Measurements from ENCODE around the gene APBB2.

Gene APBB2

GRCh38 chr4:41144812-41145211 lies 69.5 kb downstream of the APBB2 start:
- no peak for TF ChIP-seq CTCF (IDR thresholded peaks at IDR 0.05; ENCODE audit: low read depth, low read length)
- no peak overlapping the region for H3K4me3 ChIP-seq (ENCODE audit: low read depth, low read length)

GRCh38 chr4:41144040-41144379 lies 70.3 kb downstream of the APBB2 start:
- TF ChIP-seq CTCF (IDR thresholded peaks at IDR 0.05; ENCODE audit: low read depth, low read length), result no peak
- H3K4me3 ChIP-seq (ENCODE audit: low read depth, low read length), result no peak overlapping the region

- H3K4me3 ChIP-seq (ENCODE audit: low read depth, low read length), result peak overlapping the region; percentile 25
- TF ChIP-seq CTCF (IDR thresholded peaks at IDR 0.05; ENCODE audit: low read depth, low read length), result no peak
Measured at GRCh38 chr4:41143311-41144039, 70.9 kb downstream of the APBB2 start.

- H3K4me3 ChIP-seq (ENCODE audit: low read depth, low read length), result no peak overlapping the region; the same call in 1 of the 2 replicates
- no peak for TF ChIP-seq CTCF (IDR thresholded peaks at IDR 0.05; ENCODE audit: low read depth, low read length)
Measured at GRCh38 chr4:41142376-41143310, 71.7 kb downstream of the APBB2 start.

GRCh38 chr4:41141900-41142299 lies 72.4 kb downstream of the APBB2 start:
- no peak overlapping the region for H3K4me3 ChIP-seq (ENCODE audit: low read depth, low read length)
- no peak for TF ChIP-seq CTCF (IDR thresholded peaks at IDR 0.05; ENCODE audit: low read depth, low read length)

- no peak for TF ChIP-seq CTCF (IDR thresholded peaks at IDR 0.05; ENCODE audit: low read depth, low read length)
- H3K4me3 ChIP-seq (ENCODE audit: low read depth, low read length), result no peak overlapping the region
Measured at GRCh38 chr4:41140410-41140809, 73.9 kb downstream of the APBB2 start.

- H3K4me3 ChIP-seq (ENCODE audit: low read depth, low read length), result no peak overlapping the region
- no peak for TF ChIP-seq CTCF (IDR thresholded peaks at IDR 0.05; ENCODE audit: low read depth, low read length)
Measured at GRCh38 chr4:41137879-41138278, 76.5 kb downstream of the APBB2 start.

Measured in WI38 (cell line).